HL-60 (cell line): ENCODE measurements around the gene SYNJ1.

Experiments used
- CTCF ChIP-seq: IDR thresholded peaks from one replicate; pipeline ENCODE4 v1.5.1; 2011; ENCODE audit warnings: low read length, control low read depth, inconsistent platforms; ENCODE audit not compliant: insufficient read depth
- GABPA ChIP-seq: IDR thresholded peaks from 2 replicates; pipeline ENCODE4 v1.6.1; 2012; ENCODE audit warnings: low read depth
- POLR2AphosphoS5 ChIP-seq: IDR thresholded peaks from 2 replicates; pipeline ENCODE4 v1.6.1; 2012; ENCODE audit warnings: low read depth
- REST ChIP-seq: IDR thresholded peaks from 2 replicates; pipeline ENCODE4 v1.6.1; 2012; ENCODE audit warnings: low read depth; ENCODE audit not compliant: insufficient replicate concordance

- TF ChIP-seq CTCF (no peak), POLR2AphosphoS5 (no peak), REST (no peak), GABPA (no peak)
Measured at GRCh38 chr21:32580949-32581348, 146.9 kb downstream of the SYNJ1 start.
